Measurements from ENCODE around the gene HERPUD2.
"Not testable (repeated sequence)": the region's sequence is repeated elsewhere in the genome, so short reads cannot be mapped to it uniquely, and the experiment has no call there.

HERPUD2 gene

DNA sequence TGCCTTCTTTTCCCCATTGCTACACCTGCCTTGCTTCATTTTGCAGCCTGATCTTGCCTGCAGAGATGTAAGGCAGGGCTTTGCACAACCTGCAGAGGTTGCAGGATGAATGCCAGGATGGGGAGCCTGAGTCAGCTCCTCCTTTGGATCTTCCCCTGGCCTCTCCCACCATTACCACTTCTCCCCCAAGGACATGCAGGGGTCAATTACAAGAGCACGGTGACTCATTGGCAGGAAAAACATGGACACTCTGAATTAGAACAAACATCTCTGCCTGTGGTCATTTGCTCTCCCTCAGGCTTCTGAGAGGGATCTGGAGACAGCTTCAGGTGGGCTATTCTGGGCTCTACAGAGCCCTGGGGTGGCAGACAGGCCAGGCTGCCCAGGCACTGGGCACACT lies 89.2 kb downstream of the HERPUD2 start:
- DNase-seq (ENCODE audit: low read depth in 2 of 2) = no peak

DNA sequence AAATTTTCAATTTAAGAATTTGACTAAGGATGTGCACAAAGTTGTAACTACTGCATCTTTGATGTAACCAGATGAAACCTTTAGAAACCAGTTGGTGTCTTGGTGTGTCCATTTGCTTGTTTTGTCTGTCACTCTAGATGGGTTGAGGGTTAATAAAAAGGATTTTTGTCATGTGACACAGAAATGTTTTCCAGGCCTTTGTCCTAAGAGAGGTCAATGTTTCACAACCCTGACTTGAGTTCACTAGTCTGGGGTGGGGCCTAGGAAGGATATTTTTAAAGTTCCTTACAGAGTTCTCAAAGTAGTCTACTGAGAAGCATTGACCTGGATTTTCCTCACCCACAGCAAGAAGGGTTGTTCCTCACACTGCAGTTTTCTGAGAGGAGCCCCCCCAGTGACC lies 90.3 kb downstream of the HERPUD2 start:
- DNase-seq (ENCODE audit: low read depth in 2 of 2) = no peak

DNA sequence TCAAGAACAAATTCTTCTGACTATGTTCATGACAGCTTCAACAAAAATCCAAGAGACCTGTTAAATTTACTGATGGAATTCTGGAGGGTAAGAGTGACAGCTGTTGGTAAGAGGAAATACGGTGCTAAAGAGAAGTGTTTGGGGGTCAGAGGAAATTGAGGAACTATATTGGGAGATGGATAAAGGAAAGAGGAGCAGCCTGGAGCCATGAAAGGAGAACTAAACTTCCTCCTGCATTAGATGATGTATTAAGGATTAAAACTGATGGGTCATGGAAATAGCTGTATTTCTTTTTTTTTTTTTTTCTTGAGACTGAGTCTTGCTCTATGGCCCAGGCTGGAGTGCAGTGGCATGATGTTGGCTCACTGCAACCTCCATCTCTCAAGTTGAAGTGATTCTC lies 95.3 kb downstream of the HERPUD2 start:
- no peak for DNase-seq (ENCODE audit: low read depth in 2 of 2)

DNA sequence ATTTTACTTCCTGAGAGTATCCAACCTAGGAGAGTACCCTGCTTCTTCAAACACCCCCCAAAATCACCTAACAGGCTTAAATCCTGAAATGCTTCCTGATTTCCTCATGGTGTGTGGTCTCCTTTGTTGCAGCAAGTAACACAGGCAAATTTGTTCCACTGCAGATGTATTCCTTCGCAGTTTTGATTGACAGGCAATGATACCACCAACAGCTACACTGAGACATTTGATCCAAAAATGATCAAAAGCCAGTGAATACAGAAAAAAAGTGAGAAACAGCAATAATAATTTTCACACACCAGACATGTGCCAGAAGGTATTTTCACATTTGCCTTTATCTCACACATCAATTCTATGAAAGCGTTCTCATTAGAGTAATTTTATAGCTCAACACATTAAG lies 95.9 kb downstream of the HERPUD2 start:
- no peak for DNase-seq (ENCODE audit: low read depth in 2 of 2)

DNA sequence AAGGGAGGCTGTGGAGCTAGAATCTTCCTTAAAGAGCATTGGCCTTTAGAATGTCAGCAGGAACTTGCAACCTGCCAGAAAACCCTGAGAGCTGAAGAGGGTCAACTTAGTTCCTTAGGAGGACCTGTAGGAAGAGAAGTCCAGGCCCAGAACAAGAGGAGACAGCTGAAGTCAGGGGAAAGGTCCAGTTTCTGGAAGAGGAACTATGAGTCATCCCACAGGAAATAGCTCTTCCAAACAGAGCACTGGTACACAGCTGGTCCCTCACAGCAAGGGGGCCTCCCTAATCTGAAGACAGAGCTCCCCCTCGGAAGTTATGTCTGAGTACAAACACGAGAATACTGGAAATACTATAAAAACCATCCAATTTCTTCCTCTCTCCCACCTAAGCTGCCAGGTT lies 98.9 kb downstream of the HERPUD2 start:
- no peak for DNase-seq (ENCODE audit: low read depth in 2 of 2)

DNA sequence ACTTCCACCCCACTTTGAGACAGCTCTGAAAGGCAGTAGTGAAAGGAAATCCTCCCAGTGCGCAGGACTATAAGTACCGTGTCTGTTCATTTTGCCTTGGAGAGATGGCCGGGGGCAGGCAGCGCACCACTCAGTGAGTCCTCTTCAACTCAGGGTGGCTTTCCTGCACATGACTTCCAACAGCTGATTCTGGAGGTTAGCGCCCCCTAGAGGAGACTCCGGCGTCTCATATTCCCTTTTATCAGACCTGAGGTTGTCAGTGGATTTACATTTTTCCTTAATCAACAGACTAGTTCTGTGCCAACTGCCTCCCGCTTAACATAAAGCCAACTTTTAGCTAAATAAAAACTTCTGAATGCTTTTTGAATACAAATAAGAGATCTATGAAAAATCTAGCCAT lies 101.0 kb downstream of the HERPUD2 start:
- no peak for DNase-seq (ENCODE audit: low read depth in 2 of 2)

DNA sequence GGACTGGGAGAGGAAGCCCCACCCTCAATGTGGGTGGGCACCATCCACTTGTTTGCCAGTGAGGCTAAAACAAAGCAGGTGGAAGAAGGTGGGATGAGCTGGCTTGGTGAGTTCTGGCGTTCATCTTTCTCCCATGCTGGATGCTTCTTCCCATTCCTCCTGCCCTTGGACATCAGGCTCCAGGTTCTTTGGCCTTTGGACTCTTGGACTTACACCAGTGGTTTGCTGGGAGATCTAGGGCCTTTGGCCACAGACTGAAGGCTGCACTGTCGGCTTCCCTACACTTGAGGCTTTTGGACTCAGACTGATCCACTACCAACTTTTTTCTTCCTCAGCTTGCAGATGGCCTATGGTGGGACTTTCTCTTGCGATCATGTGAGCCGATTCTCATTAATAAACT lies 106.3 kb downstream of the HERPUD2 start:
- no peak for DNase-seq (ENCODE audit: low read depth in 2 of 2)

DNA sequence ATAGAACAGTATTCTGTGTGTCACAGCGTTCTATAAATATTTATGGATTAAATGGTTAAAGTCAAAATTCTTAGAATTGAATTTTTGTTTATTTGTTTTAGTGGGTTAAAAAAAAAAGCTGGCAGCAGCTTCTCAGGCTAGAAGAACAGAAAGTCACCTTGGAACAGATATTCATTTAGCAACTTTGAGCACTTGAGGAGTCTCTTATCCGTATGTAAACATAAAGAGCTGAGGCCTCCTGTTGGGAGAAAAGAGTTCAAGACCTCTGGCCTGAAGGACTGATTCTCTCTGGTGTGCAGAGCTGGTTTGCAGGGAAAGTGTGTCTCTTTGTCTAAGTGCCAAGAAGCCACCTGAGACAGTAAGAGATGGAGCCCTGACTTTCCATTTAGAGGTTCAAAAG lies 109.9 kb downstream of the HERPUD2 start:
- no peak for DNase-seq (ENCODE audit: low read depth in 2 of 2)

DNA sequence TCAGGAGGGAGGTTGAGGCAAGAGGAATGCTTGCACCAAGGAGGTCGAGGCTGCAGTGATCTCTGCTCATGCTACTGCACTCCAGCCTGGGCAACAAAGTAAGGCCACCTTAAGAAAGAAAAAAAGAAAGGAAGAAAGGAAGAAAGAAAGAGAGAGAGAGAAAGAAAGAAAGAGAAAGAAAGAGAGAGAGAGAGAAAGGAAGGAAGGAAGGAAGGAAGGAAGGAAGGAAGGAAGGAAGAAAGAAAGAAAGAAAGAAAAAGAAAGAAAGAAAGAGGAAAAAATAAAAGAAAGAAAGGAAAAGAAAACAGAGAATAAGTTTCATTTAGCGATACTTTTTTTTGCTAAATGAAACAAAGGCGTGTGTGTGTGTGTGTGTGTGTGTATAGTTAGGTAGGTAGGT lies 110.4 kb downstream of the HERPUD2 start:
- DNase-seq (ENCODE audit: low read depth in 2 of 2) = not testable (repeated sequence)

All from stimulated activated CD8-positive, alpha-beta memory T cell treated with anti-CD3 and anti-CD28 coated beads, Interleukin-7, amount 100 ng/mL, for 4 hours (primary cell).